Epidermal melanocyte (primary cell): Measurements from ENCODE around the gene ADAM12.
"Not testable (repeated sequence)": the region's sequence is repeated elsewhere in the genome, so short reads cannot be mapped to it uniquely, and the experiment has no call there.

ENCODE experiments used
- DNase-seq: peaks from one replicate; pipeline ENCODE4 v3.0.0; 2011; ENCODE audit warnings: low spot score; ENCODE audit not compliant: insufficient read length

ADAM12 gene

GRCh38 chr10:126264102-126265018 is 123.9 kb downstream of the ADAM12 start:
- DNase-seq = peak; percentile 53

- no peak for DNase-seq
Observed at GRCh38 chr10:126263006-126263676, 125.1 kb downstream of the ADAM12 start.

DNA sequence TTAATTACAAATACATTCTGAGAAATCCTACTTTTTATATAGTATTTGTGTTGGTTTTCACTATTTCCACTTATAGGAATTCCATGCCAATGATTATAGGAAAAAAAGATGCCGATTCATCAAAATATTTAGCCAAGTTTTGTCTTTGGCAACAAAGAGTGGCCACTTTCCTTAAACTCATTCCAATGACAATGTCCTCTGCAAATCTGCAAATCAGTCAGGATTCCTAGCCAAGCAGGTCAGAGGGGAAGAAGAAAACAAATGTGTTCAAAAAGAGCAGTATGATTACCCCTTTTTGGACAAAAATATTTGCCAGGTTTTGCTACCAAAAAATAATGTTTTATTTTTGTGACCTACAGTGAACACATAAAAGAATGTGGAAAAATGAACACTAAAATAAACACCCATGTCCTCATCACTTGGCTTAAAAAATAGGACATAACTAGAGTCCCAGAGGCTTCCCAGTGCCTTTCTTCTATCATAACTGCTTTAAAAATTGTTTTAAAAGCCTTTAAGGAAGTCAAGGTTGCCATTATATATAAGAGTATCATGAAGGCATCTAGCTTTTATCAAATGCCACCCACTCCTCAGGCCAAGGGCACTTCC is 125.9 kb downstream of the ADAM12 start:
- DNase-seq = no peak

- DNase-seq = no peak
Observed at GRCh38 chr10:126259760-126260479, 128.4 kb downstream of the ADAM12 start.

- no peak for DNase-seq
Observed at GRCh38 chr10:126256864-126257263, 131.4 kb downstream of the ADAM12 start.

DNA sequence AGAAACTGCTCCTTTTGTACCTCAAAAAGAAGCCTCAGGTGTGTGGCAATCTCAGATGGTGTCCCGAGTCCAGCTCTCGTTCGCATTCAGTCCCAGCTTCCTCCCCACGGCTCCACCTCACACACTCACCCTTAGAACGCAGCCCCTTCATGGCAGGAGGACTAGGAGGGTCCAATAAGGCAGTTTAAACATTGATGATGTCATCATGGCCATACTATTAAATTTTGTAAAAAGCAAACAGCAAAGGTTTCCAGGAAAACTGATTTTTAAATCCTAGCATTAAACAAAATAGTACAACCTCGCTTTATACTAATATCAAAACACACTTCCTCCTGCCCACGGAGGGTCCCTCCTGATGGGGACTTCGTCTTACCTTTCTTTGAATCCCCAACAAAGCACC is 133.0 kb downstream of the ADAM12 start:
- DNase-seq = no peak

- no peak for DNase-seq
Observed at GRCh38 chr10:126253611-126253998, 134.7 kb downstream of the ADAM12 start.

DNA sequence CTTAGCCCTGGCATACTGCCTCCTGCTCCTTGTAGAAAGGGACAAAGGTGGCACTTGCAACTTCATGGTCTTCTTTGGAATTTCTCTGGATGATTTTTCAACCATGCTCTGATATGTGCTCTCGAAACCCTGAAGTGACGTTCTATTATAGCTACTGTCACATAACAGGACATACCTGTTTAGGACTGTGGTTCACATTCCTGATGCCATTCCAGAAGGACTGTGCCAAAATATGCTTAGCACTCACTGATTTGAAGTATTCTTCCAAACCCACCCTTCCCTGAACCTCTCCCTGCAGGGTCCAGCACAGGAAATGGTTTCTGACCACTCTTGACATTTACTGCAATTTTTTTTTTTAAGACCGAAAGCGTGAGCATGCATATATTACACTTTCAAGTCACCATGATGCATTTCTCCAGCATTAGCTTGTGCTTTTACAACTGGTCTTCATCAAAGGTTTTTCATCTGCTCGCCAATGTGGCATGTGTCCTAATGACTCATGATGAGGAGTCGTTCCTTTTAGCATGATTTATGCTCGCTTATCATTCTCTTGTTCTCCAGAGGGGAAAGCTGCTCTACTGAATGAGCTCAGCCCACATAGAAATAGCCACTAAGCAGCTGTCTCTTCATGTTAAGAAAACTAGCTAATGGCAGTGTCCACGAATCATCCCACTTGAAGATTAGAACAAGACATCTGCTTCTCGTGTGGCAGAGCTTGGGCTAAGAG is 135.2 kb downstream of the ADAM12 start:
- no peak for DNase-seq

DNA sequence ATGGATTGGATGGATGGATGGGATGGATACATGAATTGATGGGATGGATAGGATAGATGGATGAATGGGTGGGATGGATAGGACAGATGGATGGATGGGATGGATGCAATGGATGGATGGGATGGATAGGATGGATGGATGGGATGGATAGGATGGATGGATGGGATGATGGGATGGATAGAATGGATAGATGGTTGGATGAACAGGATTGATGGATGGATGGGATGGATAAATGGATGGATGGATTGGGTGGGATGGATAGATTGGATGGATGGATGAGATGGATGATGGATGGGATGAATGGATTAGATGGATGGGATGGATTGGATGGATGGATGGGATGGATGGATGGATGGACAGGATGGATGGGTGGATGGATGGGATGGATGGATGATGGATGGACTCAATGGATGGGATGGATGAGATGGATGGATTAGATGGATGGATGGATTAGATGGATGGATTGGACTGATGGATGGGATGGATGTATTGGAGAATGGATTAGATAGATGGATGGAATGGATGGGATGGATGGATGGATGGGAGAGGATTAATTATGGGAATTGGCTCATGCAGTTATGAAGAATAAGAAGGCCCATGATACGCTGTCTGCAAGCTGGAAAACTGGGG is 136.4 kb downstream of the ADAM12 start:
- DNase-seq = no peak

DNA sequence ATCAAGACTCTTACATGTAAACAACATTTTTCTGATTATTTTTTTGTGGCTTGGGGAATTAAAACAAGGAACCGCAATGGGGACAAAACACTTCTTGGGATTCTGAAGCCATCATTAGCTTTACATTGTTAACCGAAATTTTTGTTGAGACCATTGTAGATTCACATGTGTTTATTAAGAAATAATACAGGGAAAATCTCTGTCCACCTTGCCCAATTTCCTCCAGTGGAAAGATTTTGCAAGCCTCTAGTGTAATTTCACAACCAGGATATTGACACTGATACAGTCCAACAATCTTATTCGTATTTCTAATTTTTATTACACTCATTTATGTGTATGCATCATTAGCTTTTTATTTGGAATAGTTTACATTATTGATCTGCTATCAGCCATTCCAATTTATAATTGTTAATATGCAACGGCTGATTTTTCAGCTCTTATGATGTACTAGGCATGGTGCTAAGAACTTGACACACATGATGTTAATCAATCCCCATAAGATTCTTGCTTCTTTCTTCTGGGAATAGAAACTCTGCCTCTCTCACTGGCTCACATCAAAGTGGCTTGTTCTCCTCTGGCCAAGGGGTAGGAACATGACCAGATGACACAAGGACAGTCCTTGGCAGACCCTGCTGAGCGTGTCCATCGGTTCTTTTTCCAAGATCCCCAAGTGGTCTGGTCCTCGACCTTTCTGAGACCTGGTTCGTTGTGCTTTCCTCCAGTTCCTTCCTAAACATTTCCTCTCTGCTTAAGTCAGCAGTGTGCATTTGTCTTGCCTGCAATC is 137.6 kb downstream of the ADAM12 start:
- DNase-seq = no peak

GRCh38 chr10:126250045-126250444 is 138.2 kb downstream of the ADAM12 start:
- DNase-seq = no peak

DNA sequence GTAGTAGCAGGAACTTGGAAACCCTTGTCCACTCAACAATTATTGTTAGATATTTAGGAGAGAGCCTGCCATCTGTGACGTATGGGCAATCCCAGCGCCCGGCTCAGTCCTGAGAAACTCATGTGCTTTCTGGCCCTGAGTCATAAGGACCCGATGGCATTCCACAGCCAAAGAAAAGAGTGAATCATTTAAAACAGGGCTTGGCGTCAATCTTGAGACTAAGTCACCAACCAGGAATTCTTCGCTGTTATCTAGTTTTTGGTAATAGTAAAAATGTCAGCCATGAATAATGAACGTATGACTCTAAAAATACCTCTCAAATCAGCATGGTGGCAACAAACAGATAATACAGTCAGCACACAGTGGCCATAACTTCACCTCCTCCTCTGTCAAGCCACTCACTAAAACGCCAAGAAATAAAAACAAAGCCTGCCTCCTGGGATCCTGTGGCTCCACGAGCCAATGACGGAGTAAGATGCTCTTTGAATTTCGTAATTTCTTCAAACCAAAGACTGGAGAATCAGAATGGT is 140.8 kb downstream of the ADAM12 start:
- peak; percentile 74 for DNase-seq

GRCh38 chr10:126246396-126246795 is 141.9 kb downstream of the ADAM12 start:
- not testable (repeated sequence) for DNase-seq

GRCh38 chr10:126245501-126245900 is 142.8 kb downstream of the ADAM12 start:
- no peak for DNase-seq

GRCh38 chr10:126243971-126244370 is 144.3 kb downstream of the ADAM12 start:
- DNase-seq = no peak

DNA sequence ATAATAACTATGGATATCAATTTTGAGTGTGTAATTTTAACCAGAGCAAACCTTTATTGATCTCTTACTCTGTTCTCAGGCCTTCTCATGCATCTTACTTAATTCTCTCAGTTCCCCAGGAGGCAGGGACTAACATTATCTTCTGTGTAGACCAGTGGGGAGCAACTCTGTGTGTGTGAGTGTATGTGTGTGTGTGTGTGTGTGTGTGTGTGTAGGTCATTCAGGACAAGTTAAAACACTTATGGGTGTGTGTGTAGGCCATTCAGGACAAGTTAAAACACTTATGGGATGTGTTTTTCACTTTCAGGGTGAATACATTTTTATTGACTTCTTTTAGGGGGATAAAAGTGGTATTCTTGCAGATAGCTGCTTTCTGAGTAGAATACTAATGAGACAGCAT is 145.0 kb downstream of the ADAM12 start:
- no peak for DNase-seq

GRCh38 chr10:126242397-126243260 is 145.6 kb downstream of the ADAM12 start:
- DNase-seq = peak; percentile 37

GRCh38 chr10:126240483-126240882 is 147.8 kb downstream of the ADAM12 start:
- peak; percentile 32 for DNase-seq
